Breast epithelium (tissue), 3 donors: ENCODE results near the gene EAF1.

Source experiments
- POLR2AphosphoS5 ChIP-seq, 3 donors: sonication (generic); formaldehyde crosslinking; IDR thresholded peaks; one replicate each; pipeline ENCODE4 v1.6.1; 2017; ENCODE audit warnings: antibody characterized with exemption in 3 of 3
- TF ChIP-seq, protein P1 (sequence below), 3 donors: fragments of 450-650 bp; IDR thresholded peaks; one replicate each; pipeline ENCODE4 v1.5.1; 2016 to 2017; ENCODE audit warnings: antibody characterized with exemption in 3 of 3, mild to moderate bottlenecking in 3 of 3, moderate library complexity in 3 of 3

- TF ChIP-seq, protein P1, sequence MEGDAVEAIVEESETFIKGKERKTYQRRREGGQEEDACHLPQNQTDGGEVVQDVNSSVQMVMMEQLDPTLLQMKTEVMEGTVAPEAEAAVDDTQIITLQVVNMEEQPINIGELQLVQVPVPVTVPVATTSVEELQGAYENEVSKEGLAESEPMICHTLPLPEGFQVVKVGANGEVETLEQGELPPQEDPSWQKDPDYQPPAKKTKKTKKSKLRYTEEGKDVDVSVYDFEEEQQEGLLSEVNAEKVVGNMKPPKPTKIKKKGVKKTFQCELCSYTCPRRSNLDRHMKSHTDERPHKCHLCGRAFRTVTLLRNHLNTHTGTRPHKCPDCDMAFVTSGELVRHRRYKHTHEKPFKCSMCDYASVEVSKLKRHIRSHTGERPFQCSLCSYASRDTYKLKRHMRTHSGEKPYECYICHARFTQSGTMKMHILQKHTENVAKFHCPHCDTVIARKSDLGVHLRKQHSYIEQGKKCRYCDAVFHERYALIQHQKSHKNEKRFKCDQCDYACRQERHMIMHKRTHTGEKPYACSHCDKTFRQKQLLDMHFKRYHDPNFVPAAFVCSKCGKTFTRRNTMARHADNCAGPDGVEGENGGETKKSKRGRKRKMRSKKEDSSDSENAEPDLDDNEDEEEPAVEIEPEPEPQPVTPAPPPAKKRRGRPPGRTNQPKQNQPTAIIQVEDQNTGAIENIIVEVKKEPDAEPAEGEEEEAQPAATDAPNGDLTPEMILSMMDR (IDR thresholded peaks at IDR 0.05) = no peak
- TF ChIP-seq POLR2AphosphoS5 (IDR thresholded peaks at IDR 0.05) = no peak
Measured at GRCh38 chr3:15399970-15400369, 27.4 kb upstream of the EAF1 start.
